T47D (cell line): Measurements from ENCODE around the gene PPP1R3G.
"Not testable (repeated sequence)": the region's sequence is repeated elsewhere in the genome, so short reads cannot be mapped to it uniquely, and the experiment has no call there.

ENCODE experiments used
- DNase-seq, 2 experiments: peaks; one replicate each; pipeline versions ENCODE4 v3.0.0 to v3.0.0-alpha.2; 2011 to 2012; ENCODE audit warnings: low read depth in 1 of 2, low spot score in 1 of 2
- JUND ChIP-seq: IDR thresholded peaks from 2 replicates; pipeline ENCODE4 v1.6.1; 2012; ENCODE audit warnings: low read depth
- in situ Hi-C: cut with HindIII; loops from 2 replicates; pipeline ENCODE4 v1.10.0; 2016; ENCODE audit warnings: low sequenced_read_pairs, low pct_unique_long_range_greater_than_20kb

Gene PPP1R3G

GRCh38 chr6:5105146-5105545, 20.0 kb downstream of the PPP1R3G start:
- TF ChIP-seq JUND = no peak
- in situ Hi-C loops = no loop called here
- DNase-seq = no peak

GRCh38 chr6:5107341-5107740, 22.2 kb downstream of the PPP1R3G start:
- DNase-seq = no peak
- TF ChIP-seq JUND = no peak
- in situ Hi-C loops = no loop called here

GRCh38 chr6:5108068-5108467, 22.9 kb downstream of the PPP1R3G start:
- DNase-seq = no peak
- TF ChIP-seq JUND = no peak
- in situ Hi-C loops = no loop called here

DNA sequence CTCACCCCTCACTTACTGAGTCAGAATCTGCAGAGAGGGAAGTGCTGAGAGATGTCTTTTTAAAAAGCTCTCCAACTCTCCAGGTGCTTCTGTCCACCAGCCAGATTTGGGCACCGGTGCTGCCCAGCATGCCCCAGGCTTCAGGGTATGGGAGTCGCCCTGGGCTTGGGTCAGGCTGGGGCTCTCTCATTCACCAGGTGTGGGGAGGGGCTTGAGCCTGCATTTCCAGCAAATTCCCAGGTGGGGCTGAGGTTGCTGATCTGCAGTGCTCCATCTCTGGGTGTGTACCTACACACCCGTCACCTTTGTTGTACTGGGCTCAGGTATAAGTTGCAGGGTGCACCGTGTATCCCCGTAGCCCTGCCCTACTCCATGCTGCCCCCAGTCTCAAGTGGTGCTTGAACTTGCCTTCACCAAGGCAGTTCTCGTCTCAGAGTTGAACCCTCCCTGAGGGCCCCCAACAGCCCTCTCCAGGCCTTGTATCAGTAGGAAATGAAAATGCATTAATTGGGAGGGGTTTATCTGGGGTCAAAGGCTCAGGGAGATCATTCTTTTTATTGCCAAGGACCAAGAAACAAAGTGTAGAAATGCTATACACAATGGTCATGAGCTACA, 23.5 kb downstream of the PPP1R3G start:
- DNase-seq = no peak
- no peak for TF ChIP-seq JUND
- in situ Hi-C loops = no loop called here

DNA sequence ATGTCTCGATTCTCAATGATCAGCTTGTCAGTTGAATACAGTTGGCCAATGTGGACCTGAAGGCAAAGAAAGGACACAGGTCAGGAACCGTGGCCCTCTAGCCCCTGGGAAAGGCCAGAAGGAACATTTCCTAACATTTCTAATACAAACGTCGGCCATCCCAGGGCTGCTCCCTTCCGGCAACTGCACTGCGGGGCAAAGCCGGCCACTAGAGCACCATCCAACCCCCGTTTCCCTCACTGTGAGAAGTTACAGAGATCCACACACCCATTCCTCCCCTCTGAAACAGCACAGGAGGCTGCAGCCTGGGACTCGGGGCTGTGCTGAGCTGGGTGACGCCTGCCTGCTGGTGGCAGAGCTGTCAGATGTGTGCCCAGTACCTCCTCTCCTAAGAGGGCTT, 24.3 kb downstream of the PPP1R3G start:
- in situ Hi-C loops = no loop called here
- no peak for TF ChIP-seq JUND
- no peak for DNase-seq

DNA sequence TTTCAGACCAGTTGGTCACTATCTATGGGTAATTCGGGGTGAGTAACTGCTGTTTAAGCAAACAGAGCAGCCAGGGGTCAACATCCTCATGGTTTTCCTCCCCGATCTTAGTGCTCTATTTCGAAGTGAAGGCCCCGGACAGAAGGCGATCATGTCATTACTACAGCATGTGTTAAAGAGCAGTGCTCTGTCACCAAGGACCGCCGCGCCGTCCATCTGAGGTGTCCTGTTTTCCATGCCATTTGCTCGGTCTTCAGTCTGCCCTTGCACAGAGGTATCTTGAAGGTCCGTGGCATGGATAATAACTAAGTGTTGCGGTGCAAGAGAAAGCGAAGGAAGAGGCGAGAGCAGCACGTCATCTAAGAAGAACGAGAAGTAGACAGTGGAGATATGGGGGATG, 25.1 kb downstream of the PPP1R3G start:
- in situ Hi-C loops = no loop called here
- TF ChIP-seq JUND = no peak
- DNase-seq = no peak

DNA sequence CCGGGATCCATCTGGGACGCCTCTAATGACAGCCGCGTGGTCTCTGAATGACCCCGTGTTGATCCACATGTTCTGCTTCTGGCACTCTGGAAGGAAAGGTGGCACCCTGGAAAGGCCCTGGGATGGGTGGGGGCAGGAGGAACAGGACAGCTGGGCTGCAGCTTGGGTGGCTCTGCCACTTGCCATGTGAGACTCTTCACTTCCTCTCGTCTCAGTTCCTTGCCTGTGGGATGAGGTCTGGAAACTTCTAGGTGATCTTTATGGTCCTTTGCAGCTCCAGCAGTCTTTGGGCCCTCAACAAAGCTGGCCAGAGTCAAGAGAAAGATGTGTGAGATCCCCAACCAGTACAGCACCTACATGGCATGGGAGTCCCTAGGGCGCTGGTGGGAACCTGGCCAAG, 26.5 kb downstream of the PPP1R3G start:
- no peak for DNase-seq
- TF ChIP-seq JUND = no peak
- in situ Hi-C loops = no loop called here

DNA sequence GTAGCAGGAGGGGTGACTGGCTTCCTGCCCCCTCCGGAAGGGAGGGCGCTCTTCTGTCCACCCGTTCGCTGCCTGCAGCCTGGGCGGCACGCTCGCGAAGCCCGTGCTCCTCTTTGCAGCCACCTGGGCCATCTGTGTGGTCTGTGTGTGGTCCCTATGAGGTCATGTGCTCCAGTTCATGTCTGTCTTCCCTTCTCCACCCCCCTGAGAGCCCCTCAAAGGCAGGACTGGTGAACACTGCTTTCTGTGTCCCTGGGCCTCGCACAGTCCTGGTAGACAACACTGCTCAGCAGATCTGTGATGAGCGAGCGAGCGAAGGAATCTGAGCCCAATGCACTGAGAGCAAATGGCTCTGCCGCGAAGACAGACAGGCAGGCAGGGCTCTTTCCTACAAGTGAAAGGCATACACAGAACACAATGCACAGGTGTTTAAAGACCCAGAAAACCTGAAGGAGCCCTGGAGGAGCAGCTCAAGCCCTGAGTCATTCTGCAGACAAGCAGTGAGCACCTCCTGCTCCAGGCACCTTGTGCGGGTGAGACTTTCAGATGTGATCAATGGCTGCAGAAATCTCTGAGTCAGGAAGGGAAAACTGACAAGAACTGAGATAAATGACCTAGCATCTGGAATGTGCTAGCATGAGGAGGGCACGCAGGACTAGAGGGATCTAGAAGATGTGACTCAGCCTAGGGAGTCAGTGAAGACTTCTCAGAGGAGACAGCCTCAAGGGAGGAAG, 27.1 kb downstream of the PPP1R3G start:
- DNase-seq = no peak
- in situ Hi-C loops = no loop called here

DNA sequence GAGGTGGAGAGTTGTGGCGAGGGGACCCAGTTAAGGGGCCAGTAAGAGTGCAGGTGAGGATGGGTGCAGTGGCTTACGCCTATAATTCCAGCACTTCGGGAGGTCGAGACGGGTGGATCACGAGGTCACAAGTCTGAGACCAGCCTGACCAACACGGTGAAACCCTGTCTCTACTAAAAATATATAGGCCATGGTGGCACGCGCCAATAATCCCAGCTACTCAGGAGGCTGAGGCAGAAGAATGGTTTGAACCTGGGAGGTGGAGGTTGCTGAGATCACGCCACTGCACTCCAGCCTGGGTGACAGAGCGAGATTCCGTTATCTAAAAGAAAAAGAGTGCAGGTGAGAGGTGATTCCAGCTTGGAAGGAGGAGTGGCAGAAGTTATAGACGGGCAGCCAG, 28.0 kb downstream of the PPP1R3G start:
- no peak for DNase-seq
- in situ Hi-C loops = no loop called here
- no peak for TF ChIP-seq JUND

More for the DNA sequence above, 27.1 kb downstream of the PPP1R3G start:
- no peak for TF ChIP-seq JUND

DNA sequence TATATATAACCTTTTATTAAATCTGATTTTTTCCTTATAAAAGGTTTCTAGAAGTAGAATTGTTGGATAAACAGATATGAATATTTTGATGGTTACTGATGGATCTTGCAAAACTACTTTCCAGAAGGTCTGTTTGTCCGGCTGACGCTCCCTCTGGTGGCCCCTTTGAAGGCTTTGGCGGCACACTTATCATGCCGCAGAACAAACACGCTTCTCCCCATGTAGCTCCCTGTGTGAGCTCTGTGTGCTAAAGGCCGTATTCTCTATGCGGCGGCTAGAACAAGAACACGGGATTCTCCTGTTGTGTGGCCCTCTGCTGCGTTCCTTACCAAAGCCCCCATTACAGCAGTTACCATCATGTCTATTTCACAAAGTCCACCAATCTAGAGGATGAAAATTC, 30.0 kb downstream of the PPP1R3G start:
- in situ Hi-C loops = no loop called here
- DNase-seq = no peak
- no peak for TF ChIP-seq JUND

DNA sequence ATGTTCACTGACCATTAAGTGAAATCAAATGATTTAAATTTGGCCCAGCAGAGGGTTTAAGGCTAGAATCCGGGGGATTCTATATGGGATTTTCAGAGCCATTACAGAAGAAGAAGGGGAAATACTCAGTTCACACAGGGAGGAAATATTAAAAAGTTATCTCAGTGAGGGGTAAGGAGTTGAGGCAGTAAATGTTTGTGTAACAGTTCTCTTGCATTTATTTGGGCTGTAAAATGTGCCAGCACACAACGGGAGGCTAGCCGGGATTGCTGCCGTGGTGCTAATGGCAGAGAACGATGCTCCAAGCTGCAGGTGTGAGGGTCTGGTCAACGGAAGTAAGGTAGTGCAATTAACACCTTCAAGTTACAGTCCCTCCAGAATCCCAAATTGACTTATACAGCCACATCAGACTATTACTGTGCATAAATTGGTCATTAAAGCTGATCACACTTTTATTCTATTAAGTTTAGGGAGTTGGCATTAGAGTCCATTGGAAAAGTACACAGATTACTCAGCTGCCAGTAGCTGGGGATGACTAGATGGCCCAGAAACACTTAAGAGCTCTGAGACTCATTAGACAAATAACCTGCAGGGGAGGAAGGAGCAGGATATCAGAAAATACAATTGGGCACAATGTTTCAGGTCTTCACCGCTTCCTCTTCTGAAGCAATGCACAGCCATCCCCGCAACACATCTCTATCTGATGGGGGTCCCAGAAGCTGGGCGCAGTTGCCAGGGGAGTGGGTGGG, 31.3 kb downstream of the PPP1R3G start:
- in situ Hi-C loops = no loop called here
- TF ChIP-seq JUND = no peak
- no peak for DNase-seq

DNA sequence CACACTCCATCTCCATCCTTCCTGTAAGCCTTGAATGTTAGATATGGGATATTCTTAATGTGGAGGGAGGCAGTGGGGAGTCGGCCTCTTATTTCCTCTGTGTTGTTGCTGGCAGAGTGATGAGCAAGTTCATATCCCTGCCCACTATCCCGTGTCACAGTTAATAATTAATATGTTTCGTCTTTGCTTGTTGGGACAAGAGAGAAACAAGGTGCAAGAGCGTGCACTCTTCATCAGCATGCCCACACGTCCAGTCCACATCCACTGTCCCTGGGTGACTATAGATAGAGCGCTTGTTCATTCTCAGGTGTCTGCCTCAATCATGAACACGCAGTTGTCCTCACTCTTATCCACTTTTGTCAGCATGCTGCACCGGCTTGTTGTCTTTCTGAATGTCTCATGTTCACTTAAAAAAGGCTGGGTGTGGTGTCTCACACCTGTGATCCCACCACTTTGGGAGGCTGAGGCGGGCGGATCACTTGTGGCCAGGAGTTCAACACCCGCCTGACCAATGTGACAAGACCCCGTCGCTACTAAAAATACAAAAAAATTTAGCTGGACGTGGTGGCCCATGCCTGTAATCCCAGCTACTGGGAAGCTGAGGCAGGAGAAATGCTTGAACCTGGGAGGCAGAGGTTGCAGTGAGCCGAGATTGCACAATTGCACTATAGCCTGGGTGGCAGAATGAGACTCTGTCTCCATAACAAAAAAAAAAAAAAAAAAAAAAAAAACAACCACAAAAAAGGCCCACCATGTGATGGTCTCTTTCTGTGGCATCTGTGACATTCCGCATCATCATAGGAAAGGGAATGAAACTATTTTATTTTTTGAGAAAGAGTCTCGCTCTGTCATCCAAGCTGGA, 34.2 kb downstream of the PPP1R3G start:
- no peak for DNase-seq
- no peak for TF ChIP-seq JUND
- in situ Hi-C loops = no loop called here

- TF ChIP-seq JUND = no peak
- in situ Hi-C loops = no loop called here
- DNase-seq = no peak
Measured at GRCh38 chr6:5120011-5120410, 34.9 kb downstream of the PPP1R3G start.

GRCh38 chr6:5120543-5120942, 35.4 kb downstream of the PPP1R3G start:
- DNase-seq, in situ Hi-C loops: not testable (repeated sequence)
